Measurements from ENCODE around the gene CRELD2. TPM values are rescaled to one million over a fixed set of nuclear protein-coding genes. Genes with fewer than 3 reads are reported as not detected.
A peak's percentile ranks its signal among the peaks of the same experiment; 100 is the strongest.

CRELD2 gene
- total and polyA plus RNA-seq, 2 of the 4 experiments (the other 2 are of a cell fraction) = 36.2 to 70.7 TPM

DNA sequence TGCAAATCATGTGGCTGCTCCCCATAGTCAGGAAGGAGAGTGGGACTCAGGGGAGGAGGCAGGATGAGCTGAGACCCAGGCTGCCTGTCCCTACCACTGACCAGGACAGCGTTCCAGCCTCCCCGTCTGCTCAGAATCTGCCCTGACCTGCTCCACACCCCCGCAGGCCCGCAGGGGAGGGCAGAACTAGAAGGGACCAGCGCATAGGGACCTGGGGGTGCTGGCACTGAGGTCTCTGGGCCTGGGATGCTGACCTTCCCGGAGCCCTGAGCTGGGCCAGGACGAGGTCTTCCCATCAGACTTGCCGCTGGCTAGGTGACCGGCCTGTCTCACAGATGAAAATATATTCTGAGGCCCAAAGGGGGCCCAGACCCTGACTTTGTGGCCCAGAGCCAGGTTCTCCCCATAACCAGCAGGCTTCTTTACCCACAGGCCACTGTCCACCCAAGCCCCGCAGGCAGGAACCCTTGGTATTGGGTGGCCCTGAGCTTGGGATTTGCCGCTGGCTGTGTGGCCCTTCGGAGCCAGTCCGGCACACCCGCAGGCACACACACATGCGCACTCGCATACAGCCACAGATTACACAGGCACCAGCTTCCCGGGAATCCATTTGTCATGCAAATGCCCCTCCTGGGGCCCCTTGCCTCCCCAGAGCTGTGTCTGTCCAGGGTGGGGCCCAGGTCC, 28.3 kb downstream of the CRELD2 start:
- in situ Hi-C loops (cut with MboI; ENCODE audit: low sequenced_read_pairs) = no loop called here
- H3K14ac ChIP-seq (replicated peaks; ENCODE audit: low read depth, low read length) = no peak overlapping the region; the same call in 1 of the 2 replicates
- H3K36me3 ChIP-seq (ENCODE audit: control insufficient read depth, insufficient read depth, low read length) = no peaks in the 10 kb centered on the region
- no peak overlapping the region; the same call in 1 of the 2 replicates for H4K91ac ChIP-seq (ENCODE audit: insufficient read depth, low read depth, low read length)
- no peak for ATAC-seq (ENCODE audit: low read depth)
- no peak overlapping the region for H3K56ac ChIP-seq (ENCODE audit: extremely low read depth, insufficient read depth, low read length)
- no peak overlapping the region for H4K5ac ChIP-seq (ENCODE audit: low read depth, low read length)
- H2BK120ac ChIP-seq (ENCODE audit: low read depth, low read length) = no peak overlapping the region
- H3K9me1 ChIP-seq (ENCODE audit: insufficient read depth, low read length) = peaks cover 9% of the 10 kb centered on the region
- 0 out of 4 replicates have a peak, but pooled peaks cover 0 to 3% of the 10 kb centered on the region in 2 experiments for H3K79me1 ChIP-seq (ENCODE audit: low read depth in 1 of 2, low read length in 2 of 2)
- H2AK9ac ChIP-seq (replicated peaks; ENCODE audit: low read depth, low read length, poor library complexity) = peak overlapping the region; percentile 16
- no peak overlapping the region for H3K27ac ChIP-seq (ENCODE audit: insufficient read depth, low read length)
- no peak overlapping the region for H4K8ac ChIP-seq (ENCODE audit: low read depth in 2 of 2, low read length in 2 of 2)
- H4K20me1 ChIP-seq (ENCODE audit: insufficient read depth, low read length) = no peaks in the 10 kb centered on the region
- H3K23ac ChIP-seq (ENCODE audit: low read depth, low read length) = no peak overlapping the region
- WGBS, 2 experiments (ENCODE audit: extremely low coverage in 2 of 2, insufficient read length in 1 of 2) = 100% methylated on average over 1 of the region's 17 CpGs; no CpG with 5 or more reads in 1 of the 2 experiments
- TF ChIP-seq, protein P1, sequence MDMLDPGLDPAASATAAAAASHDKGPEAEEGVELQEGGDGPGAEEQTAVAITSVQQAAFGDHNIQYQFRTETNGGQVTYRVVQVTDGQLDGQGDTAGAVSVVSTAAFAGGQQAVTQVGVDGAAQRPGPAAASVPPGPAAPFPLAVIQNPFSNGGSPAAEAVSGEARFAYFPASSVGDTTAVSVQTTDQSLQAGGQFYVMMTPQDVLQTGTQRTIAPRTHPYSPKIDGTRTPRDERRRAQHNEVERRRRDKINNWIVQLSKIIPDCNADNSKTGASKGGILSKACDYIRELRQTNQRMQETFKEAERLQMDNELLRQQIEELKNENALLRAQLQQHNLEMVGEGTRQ (IDR thresholded peaks at IDR 0.05; ENCODE audit: low read depth, low read length) = no peak
- no peak for TF ChIP-seq CEBPB (IDR thresholded peaks at IDR 0.05; ENCODE audit: low read depth, low read length)
- no peak for TF ChIP-seq MXI1 (IDR thresholded peaks at IDR 0.05; ENCODE audit: borderline replicate concordance, low read depth, low read length)
- TF ChIP-seq FOS (IDR thresholded peaks at IDR 0.05; ENCODE audit: low read depth, low read length) = no peak
- TF ChIP-seq RCOR1 (IDR thresholded peaks at IDR 0.05; ENCODE audit: insufficient replicate concordance, low read length) = no peak
- TF ChIP-seq BHLHE40 (IDR thresholded peaks at IDR 0.05; ENCODE audit: low read depth, low read length) = no peak
- TF ChIP-seq, protein P2, sequence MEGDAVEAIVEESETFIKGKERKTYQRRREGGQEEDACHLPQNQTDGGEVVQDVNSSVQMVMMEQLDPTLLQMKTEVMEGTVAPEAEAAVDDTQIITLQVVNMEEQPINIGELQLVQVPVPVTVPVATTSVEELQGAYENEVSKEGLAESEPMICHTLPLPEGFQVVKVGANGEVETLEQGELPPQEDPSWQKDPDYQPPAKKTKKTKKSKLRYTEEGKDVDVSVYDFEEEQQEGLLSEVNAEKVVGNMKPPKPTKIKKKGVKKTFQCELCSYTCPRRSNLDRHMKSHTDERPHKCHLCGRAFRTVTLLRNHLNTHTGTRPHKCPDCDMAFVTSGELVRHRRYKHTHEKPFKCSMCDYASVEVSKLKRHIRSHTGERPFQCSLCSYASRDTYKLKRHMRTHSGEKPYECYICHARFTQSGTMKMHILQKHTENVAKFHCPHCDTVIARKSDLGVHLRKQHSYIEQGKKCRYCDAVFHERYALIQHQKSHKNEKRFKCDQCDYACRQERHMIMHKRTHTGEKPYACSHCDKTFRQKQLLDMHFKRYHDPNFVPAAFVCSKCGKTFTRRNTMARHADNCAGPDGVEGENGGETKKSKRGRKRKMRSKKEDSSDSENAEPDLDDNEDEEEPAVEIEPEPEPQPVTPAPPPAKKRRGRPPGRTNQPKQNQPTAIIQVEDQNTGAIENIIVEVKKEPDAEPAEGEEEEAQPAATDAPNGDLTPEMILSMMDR (conservative IDR thresholded peaks at IDR 0.05; ENCODE audit: low read depth, low read length) = no peak
- H2BK20ac ChIP-seq (ENCODE audit: low read depth, low read length) = no peak overlapping the region
- intact Hi-C loops (cut with micrococcal nuclease) = no loop called here
- DNase-seq = no peak
- H3K9me3 ChIP-seq (ENCODE audit: control insufficient read depth, insufficient read depth, low read length) = no peaks in the 10 kb centered on the region
- no peaks in the 10 kb centered on the region for H3K27me3 ChIP-seq (ENCODE audit: control insufficient read depth, insufficient read depth, low read length)
- dilution Hi-C loops (cut with HindIII; ENCODE audit: low sequenced_read_pairs, unreplicated experiment) = no loop called here
- no peak overlapping the region for H2BK5ac ChIP-seq (ENCODE audit: low read depth, low read length, poor library complexity, severe bottlenecking)
- BruUV-seq (replicated peaks) = no TSS peak
- no peak overlapping the region for H2AK5ac ChIP-seq (ENCODE audit: low read depth, low read length)
- peak overlapping the region; percentile 43; the same call in 1 of the 2 replicates for H3K4ac ChIP-seq (ENCODE audit: low read depth, low read length)
- H2BK15ac ChIP-seq (ENCODE audit: low read depth, low read length) = no peak overlapping the region
- no peak overlapping the region for H3K9ac ChIP-seq (ENCODE audit: low read depth, low read length)
- no peak overlapping the region for H3K4me2 ChIP-seq (ENCODE audit: low read depth, low read length)
- no peak overlapping the region for H3K4me3 ChIP-seq (ENCODE audit: insufficient read depth, low read depth, low read length)
- H3K4me1 ChIP-seq (ENCODE audit: control insufficient read depth, insufficient read depth, low read length) = peaks cover 12% of the 10 kb centered on the region
- ChIA-PET CTCF (interaction anchor here (0.6 kb wide), 1 partner anchor 83 kb away, joined by 3 read pairs; no protein-coding TSS in a partner anchor), POLR2A (ENCODE audit: unreplicated experiment) (no interaction called here)
- H2AFZ ChIP-seq (replicated peaks; ENCODE audit: low read length, poor library complexity) = peak overlapping the region; percentile 58
- H3K18ac ChIP-seq (ENCODE audit: low read depth, low read length) = no peak overlapping the region

Data from IMR-90 (cell line).